H7 (cell line): Measurements from ENCODE around the gene MED13L. TPM values are rescaled to one million over a fixed set of nuclear protein-coding genes. Genes with fewer than 3 reads are reported as not detected.

Experiments
- DNase-seq: peaks from one replicate; pipeline ENCODE4 v3.0.0; 2012
- H3K27me3 ChIP-seq: 2 replicates; pipeline ENCODE4 v1.6.0; 2011; ENCODE audit warnings: mild to moderate bottlenecking, low read length; ENCODE audit not compliant: control insufficient read depth, insufficient read depth
- H3K36me3 ChIP-seq: replicated peaks from 2 replicates; pipeline ENCODE4 v1.5.1; 2011; ENCODE audit warnings: low read length; ENCODE audit not compliant: control insufficient read depth, insufficient read depth
- H3K4me3 ChIP-seq: 2 replicates; pipeline ENCODE4 v1.5.1; 2011; ENCODE audit warnings: low read depth, mild to moderate bottlenecking, control low read depth, low read length, moderate library complexity; ENCODE audit not compliant: insufficient read depth
- total RNA-seq: library from RNA; depleted of rRNA; stranded (reverse); fragments of >200 nt; shearing (Covaris generic); gene quantifications from 2 replicates; pipeline ENCODE4 v1.2.3, GENCODE V29; 2014

The MED13L gene
- total RNA-seq, 1 experiment from 2014 or later = 39.7 TPM

- Histone ChIP-seq H3K36me3 (no peaks in the 10 kb centered on the region), H3K4me3 (no peak overlapping the region), H3K27me3 (no peaks in the 10 kb centered on the region)
- DNase-seq = no peak
Observed at GRCh38 chr12:116209503-116209902, 68.0 kb downstream of the MED13L start.

DNA sequence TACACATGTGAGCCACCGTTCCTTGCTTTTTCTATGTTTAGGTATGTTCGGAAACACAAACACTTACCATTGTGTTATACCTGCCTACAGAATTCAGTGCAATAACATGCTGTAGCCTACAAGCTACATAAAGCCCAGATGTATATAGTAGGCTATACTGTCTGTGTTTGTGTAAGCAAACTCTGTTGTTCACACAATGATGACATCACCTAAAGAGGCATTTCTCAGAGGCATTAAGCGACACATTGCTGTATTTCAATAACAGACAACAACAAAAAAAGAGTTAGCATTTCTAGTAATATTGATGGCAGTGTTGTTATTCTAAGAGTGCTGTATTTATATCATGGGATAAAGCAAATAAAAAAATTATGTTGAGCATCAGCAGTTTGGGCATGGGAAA lies 70.2 kb downstream of the MED13L start:
- no peak for DNase-seq
- no peak overlapping the region for H3K4me3 ChIP-seq
- H3K36me3 ChIP-seq = no peaks in the 10 kb centered on the region
- no peaks in the 10 kb centered on the region for H3K27me3 ChIP-seq

- no peak overlapping the region for H3K4me3 ChIP-seq
- no peak for DNase-seq
- no peaks in the 10 kb centered on the region for H3K36me3 ChIP-seq
- no peaks in the 10 kb centered on the region for H3K27me3 ChIP-seq
Observed at GRCh38 chr12:116206828-116207227, 70.7 kb downstream of the MED13L start.

DNA sequence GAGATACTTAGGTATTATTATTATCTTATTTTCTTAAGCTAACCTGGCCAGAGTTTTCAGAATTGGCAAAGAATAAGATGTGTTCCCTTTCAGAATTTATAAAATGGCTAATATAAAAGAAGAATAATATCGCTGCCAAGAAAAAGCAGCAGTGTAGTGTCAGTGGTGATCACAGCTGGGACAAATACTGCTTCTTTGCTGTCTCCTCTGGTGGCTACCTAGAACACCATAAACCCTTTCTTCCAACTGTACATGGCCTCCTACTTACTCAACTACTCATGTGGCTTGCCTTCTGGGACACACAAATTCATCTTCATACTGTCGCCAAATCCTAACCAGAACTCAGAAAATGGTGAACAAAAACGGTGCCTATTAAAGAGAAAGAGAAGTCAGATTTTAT lies 72.7 kb downstream of the MED13L start:
- Histone ChIP-seq H3K27me3 (no peaks in the 10 kb centered on the region), H3K4me3 (no peak overlapping the region), H3K36me3 (no peaks in the 10 kb centered on the region)
- DNase-seq = no peak

DNA sequence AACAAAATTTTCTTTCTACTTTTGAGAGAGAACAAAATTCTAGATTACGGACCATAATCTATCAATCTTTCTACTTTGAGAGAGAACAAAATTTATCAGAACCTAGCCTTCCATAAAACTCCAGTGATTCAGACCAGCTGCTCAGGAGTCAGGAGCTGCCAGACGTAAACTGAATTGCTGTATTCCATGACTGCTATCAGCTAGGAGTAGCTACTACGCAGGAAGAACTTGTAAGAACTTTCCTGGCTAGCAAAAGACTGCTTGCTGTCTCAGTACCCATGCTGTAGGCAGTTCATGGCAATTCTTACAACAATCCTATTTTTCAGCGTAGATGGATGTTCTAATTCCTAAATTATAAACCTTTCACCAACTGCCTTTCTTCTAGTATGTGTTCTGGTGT lies 73.3 kb downstream of the MED13L start:
- H3K4me3 ChIP-seq = no peak overlapping the region
- no peak for DNase-seq
- no peaks in the 10 kb centered on the region for H3K27me3 ChIP-seq
- H3K36me3 ChIP-seq = no peaks in the 10 kb centered on the region

DNA sequence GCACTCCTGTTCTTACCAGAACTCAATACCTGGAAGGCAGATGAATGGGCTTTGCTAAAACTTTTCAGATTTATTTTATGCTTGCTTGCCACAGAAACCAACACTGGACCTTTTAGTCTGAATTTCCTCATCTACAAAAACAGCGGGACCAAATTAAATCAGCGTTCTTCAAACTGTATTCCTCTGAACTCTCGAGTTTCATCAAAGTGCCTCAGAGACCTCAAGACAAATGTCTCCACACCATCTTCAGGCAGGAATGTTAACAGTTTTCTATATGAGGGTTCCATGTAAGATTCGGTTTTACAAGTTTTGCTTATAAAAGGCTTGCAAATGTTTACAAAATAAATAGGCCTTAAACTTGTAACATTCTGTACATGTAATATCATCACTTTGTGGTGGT lies 74.6 kb downstream of the MED13L start:
- Histone ChIP-seq H3K36me3 (no peaks in the 10 kb centered on the region), H3K27me3 (no peaks in the 10 kb centered on the region), H3K4me3 (no peak overlapping the region)
- no peak for DNase-seq

DNA sequence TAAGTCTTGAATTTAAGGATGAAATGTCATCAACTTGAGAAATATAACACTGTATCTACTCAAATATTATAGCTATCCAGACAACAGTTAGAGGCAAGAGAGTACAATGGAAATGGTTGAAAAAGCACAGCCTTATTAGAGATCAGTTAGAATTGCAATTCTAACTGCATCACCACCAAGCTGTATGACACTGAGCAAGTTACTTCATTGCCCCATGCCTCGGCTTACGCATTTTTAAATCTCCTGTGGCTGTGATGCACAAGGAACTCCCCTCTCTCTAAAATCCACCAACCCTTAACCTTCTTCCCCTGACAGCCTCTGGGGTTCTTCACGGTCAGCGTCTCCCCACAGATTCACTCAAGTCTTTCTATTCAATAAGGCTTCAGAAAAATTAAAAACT lies 75.1 kb downstream of the MED13L start:
- Histone ChIP-seq H3K4me3 (no peak overlapping the region), H3K27me3 (no peaks in the 10 kb centered on the region), H3K36me3 (no peaks in the 10 kb centered on the region)
- no peak for DNase-seq

DNA sequence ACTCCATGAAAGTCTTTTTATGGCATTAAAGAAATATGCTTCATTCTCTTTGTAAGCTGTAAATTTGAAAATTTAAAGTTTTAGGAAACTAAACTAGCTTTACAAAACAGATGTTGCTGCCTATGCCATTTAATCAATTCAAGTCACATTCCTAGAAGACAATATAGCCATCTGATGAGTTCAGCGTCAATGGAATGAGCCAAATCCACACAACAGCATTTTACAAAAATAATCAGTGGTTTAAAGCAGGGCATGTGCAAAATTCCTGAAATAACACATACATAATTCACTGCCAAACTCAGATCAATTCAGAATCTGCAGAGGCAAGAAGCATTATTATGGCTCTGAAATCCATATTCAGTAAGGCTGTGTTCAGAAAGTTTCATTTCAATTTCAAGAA lies 75.6 kb downstream of the MED13L start:
- H3K4me3 ChIP-seq = no peak overlapping the region
- no peak for DNase-seq
- no peaks in the 10 kb centered on the region for H3K36me3 ChIP-seq
- H3K27me3 ChIP-seq = no peaks in the 10 kb centered on the region

DNA sequence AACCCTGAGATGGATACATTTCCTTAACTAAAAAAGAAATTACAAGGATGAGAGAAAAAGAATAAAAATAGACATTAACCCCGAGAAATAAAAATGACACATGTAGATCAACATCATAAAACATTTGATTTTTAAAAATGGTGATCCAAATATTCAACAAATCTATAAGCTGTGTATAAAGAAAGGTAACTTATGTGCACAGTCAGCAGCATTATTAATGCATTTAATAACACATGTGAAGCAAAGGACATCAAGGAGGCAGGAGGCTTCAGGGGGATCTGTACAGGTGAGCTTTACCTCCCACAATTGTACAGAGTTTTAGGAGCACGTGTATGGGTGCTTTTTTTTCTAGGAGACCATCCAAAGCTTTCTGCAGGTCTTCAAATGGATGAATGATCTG lies 76.1 kb downstream of the MED13L start:
- Histone ChIP-seq H3K4me3 (no peak overlapping the region), H3K27me3 (no peaks in the 10 kb centered on the region), H3K36me3 (no peaks in the 10 kb centered on the region)
- DNase-seq = no peak

DNA sequence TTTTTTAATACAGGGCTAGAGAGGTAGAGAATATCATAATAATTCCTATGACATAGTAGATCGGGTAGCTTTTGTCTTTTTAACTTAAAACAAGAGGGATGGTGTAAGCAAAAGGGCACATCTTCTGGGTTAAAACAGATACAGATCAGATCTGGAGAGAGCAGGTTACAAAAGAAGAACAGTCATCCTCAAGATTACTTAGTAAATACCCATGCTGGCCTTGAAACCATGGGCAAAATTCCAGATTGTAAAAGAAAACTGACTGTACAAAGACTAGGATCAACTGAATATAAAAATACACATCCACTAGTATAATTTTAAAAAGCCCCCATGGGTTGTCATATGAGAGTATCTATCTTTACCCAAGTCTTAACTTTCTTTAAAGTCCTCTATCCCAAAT lies 76.7 kb downstream of the MED13L start:
- Histone ChIP-seq H3K27me3 (no peaks in the 10 kb centered on the region), H3K36me3 (no peaks in the 10 kb centered on the region), H3K4me3 (no peak overlapping the region)
- no peak for DNase-seq

GRCh38 chr12:116199160-116199706 lies 78.3 kb downstream of the MED13L start:
- no peak overlapping the region for H3K4me3 ChIP-seq
- no peaks in the 10 kb centered on the region for H3K27me3 ChIP-seq
- DNase-seq = no peak
- no peaks in the 10 kb centered on the region for H3K36me3 ChIP-seq

DNA sequence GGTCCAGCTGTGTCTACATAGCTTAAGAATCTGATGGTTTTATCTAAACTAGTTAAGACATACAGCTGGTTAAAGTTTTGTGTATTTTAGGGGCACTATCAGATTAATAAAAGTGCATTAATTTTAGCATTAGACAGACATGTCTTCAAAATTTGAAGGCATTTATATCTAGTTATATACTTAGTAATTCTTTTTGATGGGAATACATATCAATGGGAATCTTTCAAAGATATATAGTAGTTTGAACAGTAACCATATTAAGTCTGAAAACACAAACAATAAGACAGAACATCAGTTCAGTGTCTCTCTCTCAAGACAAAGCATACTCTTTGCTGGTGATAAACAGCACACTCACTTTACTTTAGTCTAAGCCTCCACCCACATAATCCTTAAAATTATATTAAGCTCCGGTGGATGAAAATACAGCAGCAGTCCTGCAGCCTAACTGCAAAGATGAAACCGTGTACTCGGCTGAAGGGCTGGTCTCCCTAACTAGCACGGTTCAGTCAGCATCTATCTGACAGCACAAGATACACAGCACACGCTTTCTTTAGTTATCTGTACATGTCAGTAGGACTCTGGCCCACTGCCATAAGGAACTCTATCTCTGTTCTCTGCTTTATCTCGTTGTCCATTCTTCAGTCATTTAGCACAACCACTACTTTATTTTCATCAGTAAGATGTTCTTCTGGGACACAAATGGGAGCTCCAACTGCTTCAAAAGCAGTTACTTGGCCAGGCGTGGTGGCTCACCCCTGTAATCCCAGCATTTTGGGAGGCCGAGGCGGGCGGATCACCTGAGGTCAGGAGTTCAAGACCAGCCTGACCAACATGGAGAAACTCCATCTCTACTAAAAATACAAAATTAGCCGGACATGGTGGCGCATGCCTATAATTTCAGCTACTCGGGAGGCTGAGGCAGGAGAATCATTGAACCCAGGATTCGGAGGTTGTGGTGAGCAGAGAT lies 80.5 kb downstream of the MED13L start:
- Histone ChIP-seq H3K36me3 (no peaks in the 10 kb centered on the region), H3K4me3 (no peak overlapping the region), H3K27me3 (no peaks in the 10 kb centered on the region)
- DNase-seq = no peak

DNA sequence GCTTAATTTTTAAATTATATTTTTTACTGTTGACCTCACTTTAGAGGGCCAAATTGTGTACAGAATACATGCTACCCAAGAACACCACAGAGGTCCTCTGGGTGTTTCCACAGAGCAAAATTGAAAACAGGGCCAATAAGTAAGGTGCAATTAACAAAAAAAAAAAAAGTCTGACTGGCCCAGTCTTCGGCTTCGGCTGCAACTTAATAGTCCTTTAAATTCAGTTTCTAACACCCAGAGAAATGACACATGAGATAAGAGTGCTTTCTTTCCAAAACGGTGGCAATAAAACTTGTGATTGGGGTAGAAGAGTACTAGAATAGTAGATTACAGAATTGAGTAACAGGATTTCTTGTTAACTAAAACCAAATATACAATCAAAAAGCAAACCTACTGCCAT lies 81.3 kb downstream of the MED13L start:
- no peaks in the 10 kb centered on the region for H3K36me3 ChIP-seq
- H3K27me3 ChIP-seq = no peaks in the 10 kb centered on the region
- DNase-seq = no peak
- H3K4me3 ChIP-seq = no peak overlapping the region

GRCh38 chr12:116194935-116195431 lies 82.5 kb downstream of the MED13L start:
- DNase-seq = no peak
- H3K27me3 ChIP-seq = no peaks in the 10 kb centered on the region
- no peaks in the 10 kb centered on the region for H3K36me3 ChIP-seq
- no peak overlapping the region for H3K4me3 ChIP-seq

GRCh38 chr12:116189692-116190091 lies 87.8 kb downstream of the MED13L start:
- DNase-seq = no peak

More at GRCh38 chr12:116189692-116190091, 87.8 kb downstream of the MED13L start:
- no peak overlapping the region for H3K4me3 ChIP-seq
- no peaks in the 10 kb centered on the region for H3K36me3 ChIP-seq
- no peaks in the 10 kb centered on the region for H3K27me3 ChIP-seq
